NCI-H526 (cell line): ENCODE measurements around the gene MCCC1.
A peak's percentile ranks its signal among the peaks of the same experiment; 100 is the strongest.

Source experiments
- DNase-seq, 2 experiments: peaks; one replicate each; lab custom pipeline; 2025; lab: John Stamatoyannopoulos, UW

The MCCC1 gene

DNA sequence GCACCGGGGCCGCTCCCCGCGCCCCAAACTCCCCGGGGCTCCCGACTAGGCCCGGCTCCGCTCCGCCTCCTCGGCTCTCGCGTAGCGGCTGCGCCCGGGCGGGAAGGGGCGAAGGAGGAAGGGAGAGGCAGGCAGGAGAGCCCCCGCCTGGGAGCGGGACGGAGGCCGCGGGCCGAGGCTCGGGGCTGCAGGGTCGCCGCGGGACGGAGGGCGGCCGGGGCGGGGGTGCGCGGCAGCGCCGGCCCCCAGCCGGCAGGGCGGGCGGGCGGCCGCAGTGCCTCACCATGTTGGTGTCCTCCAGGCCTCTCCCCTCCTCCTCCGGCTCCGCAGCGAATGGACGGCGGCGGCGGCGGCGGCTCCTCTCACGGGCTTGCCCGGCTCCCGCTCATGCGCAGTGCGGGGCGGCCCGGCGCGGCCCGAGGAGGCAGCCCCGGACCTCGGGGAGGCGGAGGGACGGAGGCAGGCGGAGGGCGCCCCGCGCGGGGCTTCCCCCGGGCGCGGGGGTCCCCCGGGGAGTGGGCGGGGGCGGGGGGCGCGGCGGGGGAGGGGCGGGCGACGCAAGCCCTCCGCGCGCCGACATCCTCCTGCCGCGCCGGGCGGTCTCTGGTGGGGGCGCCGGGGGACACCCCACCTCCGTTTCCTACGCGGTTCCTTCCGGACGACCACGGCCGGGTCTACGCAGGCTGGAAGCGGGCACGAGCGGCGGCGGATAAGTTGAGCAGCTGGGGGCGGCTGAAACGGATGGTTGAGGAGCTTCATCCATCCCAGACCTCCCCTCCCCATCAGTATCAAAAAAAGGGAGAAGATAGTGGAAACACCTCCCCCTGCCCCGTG, 118.9 kb downstream of the MCCC1 start, which contains the start of gene DCUN1D1:
Gene DCUN1D1, minus strand, starts transcription at position 335 of the 834 bp plus-strand sequence. Its CDS starts 49 bp downstream, at position 286.
- DNase-seq = peak; percentile 33 to 89

DNA sequence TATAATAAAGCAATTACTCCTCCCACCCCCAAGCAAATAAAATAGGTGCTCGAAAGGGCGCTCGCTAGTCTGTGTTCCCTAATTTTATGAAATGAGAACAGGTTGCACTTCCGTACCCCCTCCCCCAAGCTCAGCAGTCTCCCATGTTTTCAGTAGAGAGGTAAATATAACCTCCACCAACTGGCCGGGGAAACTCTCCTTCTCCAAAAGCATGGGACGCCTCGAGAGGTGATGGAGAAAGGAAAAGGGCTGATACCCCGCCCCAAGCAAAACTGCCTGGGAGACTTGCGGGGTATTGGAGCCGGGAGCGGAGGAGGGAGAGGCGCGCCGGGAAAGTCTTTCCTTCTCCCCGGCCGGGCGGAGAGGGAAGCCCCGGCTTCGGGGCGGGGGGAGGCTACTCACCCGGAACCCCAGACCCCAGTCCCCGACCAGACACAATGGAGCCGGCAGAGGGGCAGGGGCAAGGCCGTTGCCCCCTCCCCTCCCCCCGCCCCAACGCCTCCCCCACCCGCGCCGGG, 119.6 kb downstream of the MCCC1 start:
- peak in 1 of 2 experiments; percentile 68 for DNase-seq

- peak in 1 of 2 experiments; percentile 49 for DNase-seq
Observed at GRCh38 chr3:182979103-182979673, 120.1 kb downstream of the MCCC1 start.

DNA sequence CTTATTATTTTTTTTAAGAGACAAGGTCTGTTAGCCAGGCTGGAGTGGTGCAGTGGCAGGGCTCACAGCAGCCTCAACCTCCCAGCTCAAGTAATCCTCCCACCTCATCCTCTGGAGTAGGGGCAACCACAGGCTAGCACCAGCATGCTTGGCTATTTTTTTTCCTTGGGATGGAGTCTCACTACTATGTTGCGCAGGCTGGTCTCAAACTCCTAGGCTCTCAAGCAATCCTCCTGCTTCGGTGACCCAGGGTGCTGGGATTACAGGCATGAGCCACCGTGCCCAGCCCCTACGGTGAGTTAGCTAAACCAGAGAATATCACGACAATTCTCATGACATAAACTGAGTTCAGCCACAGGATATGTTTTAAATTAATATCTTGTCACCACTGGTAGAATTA, 120.9 kb downstream of the MCCC1 start:
- DNase-seq = no peak

- DNase-seq = no peak
Observed at GRCh38 chr3:182973047-182973446, 126.2 kb downstream of the MCCC1 start.

GRCh38 chr3:182972387-182972786, 126.9 kb downstream of the MCCC1 start:
- no peak for DNase-seq

DNA sequence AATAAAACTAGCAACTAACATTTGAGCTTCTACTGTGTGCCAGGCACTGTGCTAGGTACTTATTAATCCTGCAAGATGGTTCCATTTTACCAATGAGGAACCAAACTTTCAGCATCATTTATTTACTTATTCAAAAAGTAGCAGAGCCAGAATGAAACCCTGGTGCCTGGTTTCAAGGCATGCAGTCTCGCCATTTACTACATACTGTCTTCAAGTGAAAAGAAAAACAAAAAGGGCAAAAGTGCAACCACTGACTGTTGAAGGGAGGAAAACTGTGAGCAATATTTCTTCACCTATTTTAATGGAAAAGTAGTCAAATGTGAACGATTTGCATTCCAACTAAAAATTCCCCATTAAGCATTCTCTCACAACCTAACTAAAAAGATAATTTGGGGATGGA, 127.7 kb downstream of the MCCC1 start:
- no peak for DNase-seq

DNA sequence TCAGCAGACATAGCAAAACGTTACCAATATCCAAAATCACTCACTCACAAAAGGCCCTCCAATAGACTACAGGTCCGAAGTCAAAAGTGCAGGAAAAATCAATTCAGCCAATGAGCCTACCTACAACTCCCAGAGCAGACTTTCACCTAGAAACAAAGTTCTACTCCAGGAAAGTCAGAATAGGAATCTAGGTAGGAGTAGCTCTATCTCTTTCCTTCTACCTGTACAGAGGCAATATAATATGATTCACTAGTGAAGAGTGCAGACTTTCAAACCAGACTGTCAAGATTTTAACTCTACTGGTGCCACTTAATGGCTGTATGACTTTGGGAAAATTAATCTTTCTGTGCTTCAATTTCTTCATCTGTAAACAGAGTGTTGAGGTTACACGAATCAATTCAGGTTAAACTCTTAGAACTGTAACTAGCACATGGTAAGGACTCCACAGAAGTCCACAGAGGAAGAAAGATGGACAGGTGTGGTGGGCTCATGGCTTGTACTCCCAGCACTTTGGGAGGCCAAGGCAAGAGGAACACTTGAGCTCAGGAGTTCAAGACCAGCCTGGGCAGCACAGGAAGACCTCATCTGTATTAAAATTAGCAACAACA, 128.4 kb downstream of the MCCC1 start:
- no peak for DNase-seq

- no peak for DNase-seq
Observed at GRCh38 chr3:182969853-182970252, 129.4 kb downstream of the MCCC1 start.

GRCh38 chr3:182969277-182969676, 130.0 kb downstream of the MCCC1 start:
- DNase-seq = no peak

- DNase-seq = no peak
Observed at GRCh38 chr3:182967218-182968204, 131.8 kb downstream of the MCCC1 start.

GRCh38 chr3:182965861-182966366, 133.4 kb downstream of the MCCC1 start:
- DNase-seq = no peak
